Measurements from ENCODE around the gene MXRA8. TPM values are rescaled to one million over a fixed set of nuclear protein-coding genes. Genes with fewer than 3 reads are reported as not detected.

MXRA8 gene
- total and polyA plus RNA-seq, 9 of the 15 experiments (the other 6 are each of a cell fraction or from before 2014, with no cell fraction given), result 0.66 to 11.3 (median 6.3) TPM

GRCh38 chr1:1304331-1305299 lies 53.7 kb downstream of the MXRA8 start (continued):
- TF ChIP-seq ZNF217 (CRISPR knock-in tag; IDR thresholded peaks at IDR 0.05) (no peak), ZNF584 (CRISPR knock-in tag; IDR thresholded peaks at IDR 0.05; ENCODE audit: low read depth) (peak; percentile 35; the same call in 1 of the 2 replicates), PKNOX1 (IDR thresholded peaks at IDR 0.05) (no peak), NR1H2 (CRISPR knock-in tag; IDR thresholded peaks at IDR 0.05) (no peak), USF2 (CRISPR knock-in tag; IDR thresholded peaks at IDR 0.05) (peak; percentile 93), UBTF (IDR thresholded peaks at IDR 0.05; ENCODE audit: borderline replicate concordance in 1 of 2, low read depth in 2 of 2, low read length in 2 of 2) (no peak), BRF2 (IDR thresholded peaks at IDR 0.05; ENCODE audit: borderline replicate concordance, insufficient read depth, insufficient read length) (no peak), TFAM (CRISPR knock-in tag; conservative IDR thresholded peaks at IDR 0.05) (no peak), HES1 (IDR thresholded peaks at IDR 0.05; ENCODE audit: low read depth) (no peak), NCOA6 (IDR thresholded peaks at IDR 0.05) (no peak), TAF1 (IDR thresholded peaks at IDR 0.05; ENCODE audit: control insufficient read depth, extremely low read depth, insufficient read depth, low read length, severe bottlenecking) (no peak), ZNF655 (CRISPR knock-in tag; IDR thresholded peaks at IDR 0.05) (no peak), MLX (CRISPR knock-in tag; conservative IDR thresholded peaks at IDR 0.05) (no peak), ZBTB34 (CRISPR knock-in tag; IDR thresholded peaks at IDR 0.05) (no peak)
